Measurements from ENCODE around the gene BAZ2B. TPM values are rescaled to one million over a fixed set of nuclear protein-coding genes. Genes with fewer than 3 reads are reported as not detected.
"Not testable (repeated sequence)": the region's sequence is repeated elsewhere in the genome, so short reads cannot be mapped to it uniquely, and the experiment has no call there.

BAZ2B gene
- total RNA-seq, 1 donor from 2014 or later, result 45.0 TPM

GRCh38 chr2:159371506-159371905 lies 244.8 kb downstream of the BAZ2B start:
- H3K27me3 ChIP-seq (ENCODE audit: control insufficient read depth, insufficient read depth, low read length), result no peaks in the 10 kb centered on the region
- no peaks in the 10 kb centered on the region for H3K36me3 ChIP-seq (ENCODE audit: control insufficient read depth, insufficient read depth, low read length)
- no peak overlapping the region for H3K4me3 ChIP-seq (ENCODE audit: low read depth, low read length)
- no peak for DNase-seq (ENCODE audit: low read depth)
- TF ChIP-seq CTCF (IDR thresholded peaks at IDR 0.05; ENCODE audit: insufficient read depth, low read length, poor library complexity, severe bottlenecking), result no peak

DNA sequence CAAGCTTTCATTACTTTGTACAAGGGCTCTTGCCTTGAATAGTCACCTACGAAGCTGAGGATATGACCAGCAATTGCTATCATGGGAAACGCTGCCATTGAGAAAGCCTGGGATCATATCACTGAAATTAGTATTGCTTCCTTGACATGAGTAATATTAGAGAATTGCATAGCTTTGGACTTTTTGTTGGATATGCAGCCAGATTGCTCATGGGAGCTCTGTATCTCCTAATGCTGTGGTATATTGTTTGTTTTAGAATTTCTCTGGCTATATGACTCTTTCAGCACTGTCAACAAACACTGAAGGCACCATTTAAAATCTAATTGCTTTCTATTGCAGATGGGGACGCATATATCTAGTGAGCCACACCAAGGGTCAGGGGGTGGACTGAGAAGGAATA lies 249.8 kb downstream of the BAZ2B start:
- H3K36me3 ChIP-seq (ENCODE audit: control insufficient read depth, insufficient read depth, low read length), result peaks cover 1% of the 10 kb centered on the region
- H3K4me3 ChIP-seq (ENCODE audit: low read depth, low read length), result no peak overlapping the region
- no peak for TF ChIP-seq CTCF (IDR thresholded peaks at IDR 0.05; ENCODE audit: insufficient read depth, low read length, poor library complexity, severe bottlenecking)
- no peaks in the 10 kb centered on the region for H3K27me3 ChIP-seq (ENCODE audit: control insufficient read depth, insufficient read depth, low read length)
- DNase-seq (ENCODE audit: low read depth), result no peak

- DNase-seq (ENCODE audit: low read depth), result peak; percentile 82
- peak; percentile 5 for TF ChIP-seq CTCF (IDR thresholded peaks at IDR 0.05; ENCODE audit: insufficient read depth, low read length, poor library complexity, severe bottlenecking)
- Histone ChIP-seq H3K36me3 (ENCODE audit: control insufficient read depth, insufficient read depth, low read length) (peaks cover 1% of the 10 kb centered on the region), H3K27me3 (ENCODE audit: control insufficient read depth, insufficient read depth, low read length) (no peaks in the 10 kb centered on the region), H3K4me3 (ENCODE audit: low read depth, low read length) (no peak overlapping the region)
Observed at GRCh38 chr2:159362816-159363251, 253.5 kb downstream of the BAZ2B start.

GRCh38 chr2:159362094-159362493 lies 254.3 kb downstream of the BAZ2B start:
- Histone ChIP-seq H3K36me3 (ENCODE audit: control insufficient read depth, insufficient read depth, low read length) (peaks cover 1% of the 10 kb centered on the region), H3K27me3 (ENCODE audit: control insufficient read depth, insufficient read depth, low read length) (no peaks in the 10 kb centered on the region), H3K4me3 (ENCODE audit: low read depth, low read length) (no peak overlapping the region)
- TF ChIP-seq CTCF (IDR thresholded peaks at IDR 0.05; ENCODE audit: insufficient read depth, low read length, poor library complexity, severe bottlenecking), result no peak
- DNase-seq (ENCODE audit: low read depth), result no peak

- not testable (repeated sequence) for DNase-seq (ENCODE audit: low read depth); H3K27me3 ChIP-seq (ENCODE audit: control insufficient read depth, insufficient read depth, low read length); H3K36me3 ChIP-seq (ENCODE audit: control insufficient read depth, insufficient read depth, low read length); H3K4me3 ChIP-seq (ENCODE audit: low read depth, low read length)
Observed at GRCh38 chr2:159361603-159362002, 254.7 kb downstream of the BAZ2B start.

DNA sequence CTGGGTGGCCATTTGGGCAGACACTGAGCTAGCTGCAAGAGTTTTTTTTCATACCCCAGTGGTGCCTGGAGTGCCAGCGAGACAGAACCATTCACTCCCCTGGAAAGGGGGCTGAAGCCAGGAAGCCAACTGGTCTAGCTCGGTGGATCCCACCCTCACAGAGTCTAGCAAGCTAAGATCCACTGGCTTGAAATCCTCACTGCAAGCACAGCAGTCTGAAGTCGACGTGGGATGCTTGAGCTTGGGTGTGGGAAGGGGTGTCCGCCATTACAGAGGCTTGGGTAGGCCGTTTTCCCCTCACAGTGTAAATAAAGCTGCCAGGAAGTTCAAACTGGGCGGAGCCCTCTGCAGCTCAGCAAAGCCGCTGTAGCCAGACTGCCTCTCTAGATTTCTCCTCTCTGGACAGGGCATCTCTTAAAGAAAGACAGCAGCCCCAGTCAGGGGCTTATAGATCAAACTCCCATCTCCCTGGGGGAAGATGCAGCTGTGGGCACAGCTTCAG lies 260.2 kb downstream of the BAZ2B start:
- no peaks in the 10 kb centered on the region for H3K27me3 ChIP-seq (ENCODE audit: control insufficient read depth, insufficient read depth, low read length)
- H3K4me3 ChIP-seq (ENCODE audit: low read depth, low read length), result no peak overlapping the region
- no peak for DNase-seq (ENCODE audit: low read depth)
- no peak for TF ChIP-seq CTCF (IDR thresholded peaks at IDR 0.05; ENCODE audit: insufficient read depth, low read length, poor library complexity, severe bottlenecking)
- H3K36me3 ChIP-seq (ENCODE audit: control insufficient read depth, insufficient read depth, low read length), result no peaks in the 10 kb centered on the region

Measured in kidney epithelial cell (primary cell).